Neural cell (in vitro differentiated cells): ENCODE measurements around the gene SMAGP.
"Not testable (repeated sequence)": the region's sequence is repeated elsewhere in the genome, so short reads cannot be mapped to it uniquely, and the experiment has no call there.

Experiments used
- EP300 ChIP-seq: fragments of 450-650 bp; conservative IDR thresholded peaks from 2 replicates; pipeline ENCODE4 v1.6.1; 2014; ENCODE audit warnings: antibody characterized with exemption, mild to moderate bottlenecking, moderate library complexity; ENCODE audit not compliant: poor library complexity, severe bottlenecking
- POLR2AphosphoS5 ChIP-seq: IDR thresholded peaks from 2 replicates; pipeline ENCODE4 v1.6.1; 2012
- TF ChIP-seq, protein P1 (sequence below): fragments of 450-650 bp; IDR thresholded peaks from 2 replicates; pipeline ENCODE4 v1.5.1; 2014; ENCODE audit warnings: antibody characterized with exemption, mild to moderate bottlenecking, moderate library complexity; ENCODE audit not compliant: poor library complexity, severe bottlenecking

DNA sequence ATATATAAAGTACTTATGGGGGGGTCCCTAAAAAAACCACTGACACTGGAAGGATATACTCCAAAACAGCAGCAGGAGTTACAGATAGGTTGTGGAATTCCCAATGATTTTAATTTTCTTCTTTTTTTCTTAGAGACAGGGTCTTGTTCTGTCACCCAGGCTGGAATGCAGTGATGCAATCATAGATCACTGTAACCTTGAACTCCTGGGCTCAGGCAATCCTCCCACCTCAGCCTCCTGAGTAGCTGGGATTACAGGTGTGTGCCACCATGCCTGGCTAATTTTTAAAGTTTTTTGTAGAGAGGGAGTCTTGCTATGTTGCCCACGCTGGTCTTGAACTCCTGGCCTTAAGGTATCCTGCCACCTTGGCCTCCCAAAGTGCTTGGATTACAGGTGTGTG, 10.6 kb downstream of the SMAGP start:
- not testable (repeated sequence) for TF ChIP-seq EP300, POLR2AphosphoS5
- TF ChIP-seq, protein P1, sequence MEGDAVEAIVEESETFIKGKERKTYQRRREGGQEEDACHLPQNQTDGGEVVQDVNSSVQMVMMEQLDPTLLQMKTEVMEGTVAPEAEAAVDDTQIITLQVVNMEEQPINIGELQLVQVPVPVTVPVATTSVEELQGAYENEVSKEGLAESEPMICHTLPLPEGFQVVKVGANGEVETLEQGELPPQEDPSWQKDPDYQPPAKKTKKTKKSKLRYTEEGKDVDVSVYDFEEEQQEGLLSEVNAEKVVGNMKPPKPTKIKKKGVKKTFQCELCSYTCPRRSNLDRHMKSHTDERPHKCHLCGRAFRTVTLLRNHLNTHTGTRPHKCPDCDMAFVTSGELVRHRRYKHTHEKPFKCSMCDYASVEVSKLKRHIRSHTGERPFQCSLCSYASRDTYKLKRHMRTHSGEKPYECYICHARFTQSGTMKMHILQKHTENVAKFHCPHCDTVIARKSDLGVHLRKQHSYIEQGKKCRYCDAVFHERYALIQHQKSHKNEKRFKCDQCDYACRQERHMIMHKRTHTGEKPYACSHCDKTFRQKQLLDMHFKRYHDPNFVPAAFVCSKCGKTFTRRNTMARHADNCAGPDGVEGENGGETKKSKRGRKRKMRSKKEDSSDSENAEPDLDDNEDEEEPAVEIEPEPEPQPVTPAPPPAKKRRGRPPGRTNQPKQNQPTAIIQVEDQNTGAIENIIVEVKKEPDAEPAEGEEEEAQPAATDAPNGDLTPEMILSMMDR, result not testable (repeated sequence)
